HEK293 (cell line): ENCODE results near the gene ZFP57.

Experiments
- CTCF ChIA-PET: fragments of 350-600 bp; formaldehyde crosslinking; extraction: SDS; loops from one replicate; lab custom pipeline; 2021; ENCODE audit warnings: antibody characterized with exemption; lab: Yijun Ruan, JAX
- POLR2A ChIA-PET: fragments of 300-600 bp; formaldehyde crosslinking; extraction: SDS; loops from one replicate; lab custom pipeline; 2020; ENCODE audit warnings: antibody characterized with exemption, inconsistent platforms; lab: Yijun Ruan, JAX
- H3K27ac ChIP-seq: fragments of 200-500 bp; sonication (Bioruptor generic); 2 replicates; pipeline ENCODE4 v1.5.1; 2014; ENCODE audit warnings: low read depth, low read length, control low read depth, inconsistent platforms; ENCODE audit errors: extremely low read depth
- H3K36me3 ChIP-seq, 2 experiments: fragments of 200-500 bp in 1 of 2; sonication (Bioruptor generic) in 1 of 2; 1 replicate in 1 of 2; 2 replicates in 1 of 2; pipeline ENCODE4 v1.5.1; 2014 to 2017; ENCODE audit warnings: inconsistent platforms in 2 of 2, low read length in 2 of 2; ENCODE audit not compliant: control insufficient read depth in 2 of 2, insufficient read depth in 1 of 2
- H3K4me1 ChIP-seq: fragments of 200-500 bp; sonication (Bioruptor generic); 2 replicates; pipeline ENCODE4 v1.5.1; 2014; ENCODE audit warnings: mild to moderate bottlenecking, low read length, inconsistent platforms; ENCODE audit not compliant: control insufficient read depth, insufficient read depth
- H3K4me3 ChIP-seq: 2 replicates; pipeline ENCODE4 v1.5.1; 2011; ENCODE audit warnings: low read depth, mild to moderate bottlenecking, control low read depth, low read length, moderate library complexity
- H3K9me3 ChIP-seq: fragments of 200-500 bp; sonication (Bioruptor generic); 2 replicates; pipeline ENCODE4 v1.5.1; 2014; ENCODE audit warnings: low read depth, low read length, inconsistent platforms; ENCODE audit not compliant: control insufficient read depth, insufficient read depth
- GLI2 ChIP-seq: fragments of 450-650 bp; formaldehyde crosslinking; IDR thresholded peaks from 2 replicates; pipeline ENCODE4; 2017; ENCODE audit warnings: missing biosample characterization, missing genetic modification characterization, low read depth, borderline replicate concordance
- KLF7 ChIP-seq: fragments of 450-650 bp; formaldehyde crosslinking; IDR thresholded peaks from 2 replicates; pipeline ENCODE4 v1.5.1; 2016; ENCODE audit warnings: missing biosample characterization, missing genetic modification characterization, borderline replicate concordance
- ZBTB21 ChIP-seq: fragments of 450-650 bp; formaldehyde crosslinking; IDR thresholded peaks from 2 replicates; pipeline ENCODE4 v1.5.1; 2017; ENCODE audit warnings: missing biosample characterization, missing genetic modification characterization
- ZIC2 ChIP-seq: fragments of 450-650 bp; formaldehyde crosslinking; IDR thresholded peaks from 2 replicates; pipeline ENCODE4 v1.5.1; 2016; ENCODE audit warnings: missing biosample characterization, missing genetic modification characterization
- ZNF544 ChIP-seq: fragments of 450-650 bp; formaldehyde crosslinking; IDR thresholded peaks from 2 replicates; pipeline ENCODE4 v1.5.0; 2017; ENCODE audit warnings: missing biosample characterization, missing genetic modification characterization
- ZNF610 ChIP-seq: fragments of 450-650 bp; formaldehyde crosslinking; IDR thresholded peaks from 2 replicates; pipeline ENCODE4 v1.5.1; 2016; ENCODE audit warnings: missing biosample characterization, missing genetic modification characterization, borderline replicate concordance
- ZNF785 ChIP-seq: fragments of 450-650 bp; formaldehyde crosslinking; IDR thresholded peaks from 2 replicates; pipeline ENCODE4 v1.5.1; 2016; ENCODE audit warnings: missing biosample characterization, missing genetic modification characterization
- ZNF843 ChIP-seq: fragments of 450-650 bp; formaldehyde crosslinking; IDR thresholded peaks from 2 replicates; pipeline ENCODE4 v1.5.1; 2016; ENCODE audit warnings: missing biosample characterization, missing genetic modification characterization
- TF ChIP-seq, protein P1 (sequence below): fragments of 450-650 bp; formaldehyde crosslinking; IDR thresholded peaks from 2 replicates; pipeline ENCODE4 v1.5.1; 2016; ENCODE audit warnings: missing biosample characterization, missing genetic modification characterization, borderline replicate concordance
- TF ChIP-seq, protein P2 (sequence below): fragments of 450-650 bp; formaldehyde crosslinking; conservative IDR thresholded peaks from 2 replicates; pipeline ENCODE4 v1.5.1; 2016; ENCODE audit warnings: low read depth, missing biosample characterization, missing genetic modification characterization
- TF ChIP-seq, protein P3 (sequence below): fragments of 450-650 bp; formaldehyde crosslinking; IDR thresholded peaks from 2 replicates; pipeline ENCODE4 v1.5.1; 2017; ENCODE audit warnings: missing biosample characterization, missing genetic modification characterization
- TF ChIP-seq, protein P4 (sequence below): fragments of 450-650 bp; formaldehyde crosslinking; IDR thresholded peaks from 2 replicates; pipeline ENCODE4 v1.5.1; 2016; ENCODE audit warnings: missing biosample characterization, missing genetic modification characterization
- TF ChIP-seq, protein P5 (sequence below): fragments of 450-650 bp; formaldehyde crosslinking; IDR thresholded peaks from 2 replicates; pipeline ENCODE4 v1.5.1; 2016; ENCODE audit warnings: missing biosample characterization, missing genetic modification characterization, borderline replicate concordance

ZFP57 gene

DNA sequence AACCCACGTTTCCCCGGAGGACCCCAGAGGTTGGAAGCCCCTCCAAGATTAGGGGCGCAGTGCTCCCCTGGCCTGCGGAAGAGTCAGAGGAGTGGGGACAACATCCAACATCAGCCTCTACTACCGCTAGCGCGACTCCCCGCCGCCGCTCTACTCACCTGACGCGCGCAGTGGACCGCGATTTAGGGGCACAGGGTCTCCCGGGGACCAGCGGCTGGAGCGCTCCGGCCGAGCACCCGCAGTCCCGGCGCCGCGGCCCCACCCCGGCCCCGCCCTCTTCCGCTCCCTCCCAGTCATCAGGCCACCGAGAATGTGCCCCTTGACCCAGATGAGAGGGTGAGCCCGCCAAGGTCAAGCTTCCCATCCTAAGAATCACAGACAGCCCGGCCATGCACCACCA is at the start of gene ZFP57:
Gene ZFP57 (minus strand): TSS at position 249 of the 400 bp plus-strand sequence. CDS start 4,149 bp downstream, outside the sequence.
- no peaks in the 10 kb centered on the region for H3K36me3 ChIP-seq
- POLR2A ChIA-PET = no interaction called here
- no peaks in the 10 kb centered on the region for H3K4me1 ChIP-seq
- TF ChIP-seq GLI2 (tag by site-specific recombination) (no peak), ZNF610 (tag by site-specific recombination) (no peak)
- TF ChIP-seq, protein P1, sequence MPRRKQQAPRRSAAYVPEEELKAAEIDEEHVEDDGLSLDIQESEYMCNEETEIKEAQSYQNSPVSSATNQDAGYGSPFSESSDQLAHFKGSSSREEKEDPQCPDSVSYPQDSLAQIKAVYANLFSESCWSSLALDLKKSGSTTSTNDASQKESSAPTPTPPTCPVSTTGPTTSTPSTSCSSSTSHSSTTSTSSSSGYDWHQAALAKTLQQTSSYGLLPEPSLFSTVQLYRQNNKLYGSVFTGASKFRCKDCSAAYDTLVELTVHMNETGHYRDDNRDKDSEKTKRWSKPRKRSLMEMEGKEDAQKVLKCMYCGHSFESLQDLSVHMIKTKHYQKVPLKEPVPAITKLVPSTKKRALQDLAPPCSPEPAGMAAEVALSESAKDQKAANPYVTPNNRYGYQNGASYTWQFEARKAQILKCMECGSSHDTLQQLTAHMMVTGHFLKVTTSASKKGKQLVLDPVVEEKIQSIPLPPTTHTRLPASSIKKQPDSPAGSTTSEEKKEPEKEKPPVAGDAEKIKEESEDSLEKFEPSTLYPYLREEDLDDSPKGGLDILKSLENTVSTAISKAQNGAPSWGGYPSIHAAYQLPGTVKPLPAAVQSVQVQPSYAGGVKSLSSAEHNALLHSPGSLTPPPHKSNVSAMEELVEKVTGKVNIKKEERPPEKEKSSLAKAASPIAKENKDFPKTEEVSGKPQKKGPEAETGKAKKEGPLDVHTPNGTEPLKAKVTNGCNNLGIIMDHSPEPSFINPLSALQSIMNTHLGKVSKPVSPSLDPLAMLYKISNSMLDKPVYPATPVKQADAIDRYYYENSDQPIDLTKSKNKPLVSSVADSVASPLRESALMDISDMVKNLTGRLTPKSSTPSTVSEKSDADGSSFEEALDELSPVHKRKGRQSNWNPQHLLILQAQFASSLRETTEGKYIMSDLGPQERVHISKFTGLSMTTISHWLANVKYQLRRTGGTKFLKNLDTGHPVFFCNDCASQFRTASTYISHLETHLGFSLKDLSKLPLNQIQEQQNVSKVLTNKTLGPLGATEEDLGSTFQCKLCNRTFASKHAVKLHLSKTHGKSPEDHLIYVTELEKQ (tag by site-specific recombination) = no peak
- TF ChIP-seq, protein P2, sequence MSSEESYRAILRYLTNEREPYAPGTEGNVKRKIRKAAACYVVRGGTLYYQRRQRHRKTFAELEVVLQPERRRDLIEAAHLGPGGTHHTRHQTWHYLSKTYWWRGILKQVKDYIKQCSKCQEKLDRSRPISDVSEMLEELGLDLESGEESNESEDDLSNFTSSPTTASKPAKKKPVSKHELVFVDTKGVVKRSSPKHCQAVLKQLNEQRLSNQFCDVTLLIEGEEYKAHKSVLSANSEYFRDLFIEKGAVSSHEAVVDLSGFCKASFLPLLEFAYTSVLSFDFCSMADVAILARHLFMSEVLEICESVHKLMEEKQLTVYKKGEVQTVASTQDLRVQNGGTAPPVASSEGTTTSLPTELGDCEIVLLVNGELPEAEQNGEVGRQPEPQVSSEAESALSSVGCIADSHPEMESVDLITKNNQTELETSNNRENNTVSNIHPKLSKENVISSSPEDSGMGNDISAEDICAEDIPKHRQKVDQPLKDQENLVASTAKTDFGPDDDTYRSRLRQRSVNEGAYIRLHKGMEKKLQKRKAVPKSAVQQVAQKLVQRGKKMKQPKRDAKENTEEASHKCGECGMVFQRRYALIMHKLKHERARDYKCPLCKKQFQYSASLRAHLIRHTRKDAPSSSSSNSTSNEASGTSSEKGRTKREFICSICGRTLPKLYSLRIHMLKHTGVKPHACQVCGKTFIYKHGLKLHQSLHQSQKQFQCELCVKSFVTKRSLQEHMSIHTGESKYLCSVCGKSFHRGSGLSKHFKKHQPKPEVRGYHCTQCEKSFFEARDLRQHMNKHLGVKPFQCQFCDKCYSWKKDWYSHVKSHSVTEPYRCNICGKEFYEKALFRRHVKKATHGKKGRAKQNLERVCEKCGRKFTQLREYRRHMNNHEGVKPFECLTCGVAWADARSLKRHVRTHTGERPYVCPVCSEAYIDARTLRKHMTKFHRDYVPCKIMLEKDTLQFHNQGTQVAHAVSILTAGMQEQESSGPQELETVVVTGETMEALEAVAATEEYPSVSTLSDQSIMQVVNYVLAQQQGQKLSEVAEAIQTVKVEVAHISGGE (tag by site-specific recombination) = no peak
- H3K9me3 ChIP-seq = no peaks in the 10 kb centered on the region
- no peak within 1 kb of the TSS for H3K27ac ChIP-seq
- H3K4me3 ChIP-seq = no peak within 1 kb of the TSS
- CTCF ChIA-PET = interaction anchor here (1.0 to 1.7 kb wide), 3 partner anchors 15 to 31 kb away, joined by 3 to 8 read pairs (median 3); no protein-coding TSS in a partner anchor

DNA sequence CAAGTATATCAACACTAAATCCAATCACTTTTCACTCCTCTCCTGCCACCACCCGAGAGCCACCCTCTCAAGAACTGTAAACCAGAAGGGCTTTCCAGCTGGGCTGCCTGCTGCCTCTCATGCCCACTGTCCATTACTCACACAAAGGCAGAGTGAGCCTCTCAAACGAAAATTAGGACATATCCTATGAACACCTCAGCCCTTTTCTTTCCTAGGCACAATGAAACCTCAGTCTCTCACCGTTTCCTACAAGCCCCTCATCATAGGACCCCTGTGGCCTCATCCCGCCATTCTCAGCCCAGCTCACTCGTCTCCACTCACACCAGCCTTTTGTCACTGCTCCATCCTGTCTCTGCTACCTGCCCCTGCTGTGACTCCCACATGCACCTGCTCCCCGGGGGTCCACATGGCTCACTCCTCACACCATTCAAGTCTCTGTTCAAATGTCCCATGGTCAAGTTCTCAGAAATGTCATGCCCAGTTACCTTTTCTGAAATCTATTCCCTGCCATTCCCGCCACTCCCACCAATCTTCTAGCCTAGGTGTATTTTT is 49.7 kb upstream of the ZFP57 start:
- Histone ChIP-seq H3K9me3 (no peaks in the 10 kb centered on the region), H3K4me1 (no peaks in the 10 kb centered on the region), H3K4me3 (no peak overlapping the region), H3K27ac (no peak overlapping the region), H3K36me3 (peaks cover 11 to 27% of the 10 kb centered on the region in 2 experiments; a peak in 2 of 3 replicates)
- TF ChIP-seq ZNF843 (tag by site-specific recombination) (no peak), ZIC2 (tag by site-specific recombination) (peak; percentile 89)
- ChIA-PET CTCF (interaction anchor here (1.0 to 9.3 kb wide), 4 partner anchors 20 to 92 kb away, joined by 3 to 127 read pairs (median 6); no protein-coding TSS in a partner anchor), POLR2A (no interaction called here)

DNA sequence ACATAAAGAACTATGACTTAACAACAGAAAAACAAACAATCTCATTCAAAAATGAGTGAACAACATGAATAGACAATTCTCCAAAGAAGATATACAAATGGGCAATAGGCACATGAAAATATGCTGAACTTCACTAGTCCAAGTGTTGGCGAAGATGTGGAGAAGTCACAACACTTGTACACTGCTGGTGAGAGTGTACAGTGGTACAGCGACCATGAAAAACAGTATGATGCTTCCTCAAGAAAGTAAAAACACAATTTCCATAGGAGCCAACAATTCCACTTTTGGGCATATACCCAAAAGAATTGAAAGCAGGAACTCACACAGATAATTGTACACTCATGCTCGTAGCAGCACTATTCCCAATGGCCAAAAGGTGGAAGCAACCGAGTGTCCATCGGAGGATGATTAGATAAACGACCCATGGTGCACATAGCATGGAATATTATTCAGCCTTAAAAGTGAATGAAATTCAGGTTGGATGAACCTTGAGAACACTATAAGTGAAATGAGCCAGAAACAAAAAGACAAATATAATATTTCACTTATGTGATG is 48.9 kb upstream of the ZFP57 start:
- H3K4me1 ChIP-seq = no peaks in the 10 kb centered on the region
- no peaks in the 10 kb centered on the region for H3K9me3 ChIP-seq
- ChIA-PET CTCF (interaction anchor here (1.0 kb wide), 2 partner anchors 27 to 93 kb away, joined by 3 to 5 read pairs; no protein-coding TSS in a partner anchor), POLR2A (no interaction called here)
- H3K4me3 ChIP-seq = no peak overlapping the region
- peaks cover 11 to 35% of the 10 kb centered on the region in 2 experiments; a peak in 2 of 3 replicates for H3K36me3 ChIP-seq
- H3K27ac ChIP-seq = no peak overlapping the region
- TF ChIP-seq ZNF843 (tag by site-specific recombination) (no peak), ZBTB21 (tag by site-specific recombination) (no peak), ZNF785 (no peak), KLF7 (no peak), ZNF544 (no peak)
- TF ChIP-seq, protein P3, sequence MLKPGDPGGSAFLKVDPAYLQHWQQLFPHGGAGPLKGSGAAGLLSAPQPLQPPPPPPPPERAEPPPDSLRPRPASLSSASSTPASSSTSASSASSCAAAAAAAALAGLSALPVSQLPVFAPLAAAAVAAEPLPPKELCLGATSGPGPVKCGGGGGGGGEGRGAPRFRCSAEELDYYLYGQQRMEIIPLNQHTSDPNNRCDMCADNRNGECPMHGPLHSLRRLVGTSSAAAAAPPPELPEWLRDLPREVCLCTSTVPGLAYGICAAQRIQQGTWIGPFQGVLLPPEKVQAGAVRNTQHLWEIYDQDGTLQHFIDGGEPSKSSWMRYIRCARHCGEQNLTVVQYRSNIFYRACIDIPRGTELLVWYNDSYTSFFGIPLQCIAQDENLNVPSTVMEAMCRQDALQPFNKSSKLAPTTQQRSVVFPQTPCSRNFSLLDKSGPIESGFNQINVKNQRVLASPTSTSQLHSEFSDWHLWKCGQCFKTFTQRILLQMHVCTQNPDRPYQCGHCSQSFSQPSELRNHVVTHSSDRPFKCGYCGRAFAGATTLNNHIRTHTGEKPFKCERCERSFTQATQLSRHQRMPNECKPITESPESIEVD (tag by site-specific recombination) = no peak
- TF ChIP-seq, protein P4, sequence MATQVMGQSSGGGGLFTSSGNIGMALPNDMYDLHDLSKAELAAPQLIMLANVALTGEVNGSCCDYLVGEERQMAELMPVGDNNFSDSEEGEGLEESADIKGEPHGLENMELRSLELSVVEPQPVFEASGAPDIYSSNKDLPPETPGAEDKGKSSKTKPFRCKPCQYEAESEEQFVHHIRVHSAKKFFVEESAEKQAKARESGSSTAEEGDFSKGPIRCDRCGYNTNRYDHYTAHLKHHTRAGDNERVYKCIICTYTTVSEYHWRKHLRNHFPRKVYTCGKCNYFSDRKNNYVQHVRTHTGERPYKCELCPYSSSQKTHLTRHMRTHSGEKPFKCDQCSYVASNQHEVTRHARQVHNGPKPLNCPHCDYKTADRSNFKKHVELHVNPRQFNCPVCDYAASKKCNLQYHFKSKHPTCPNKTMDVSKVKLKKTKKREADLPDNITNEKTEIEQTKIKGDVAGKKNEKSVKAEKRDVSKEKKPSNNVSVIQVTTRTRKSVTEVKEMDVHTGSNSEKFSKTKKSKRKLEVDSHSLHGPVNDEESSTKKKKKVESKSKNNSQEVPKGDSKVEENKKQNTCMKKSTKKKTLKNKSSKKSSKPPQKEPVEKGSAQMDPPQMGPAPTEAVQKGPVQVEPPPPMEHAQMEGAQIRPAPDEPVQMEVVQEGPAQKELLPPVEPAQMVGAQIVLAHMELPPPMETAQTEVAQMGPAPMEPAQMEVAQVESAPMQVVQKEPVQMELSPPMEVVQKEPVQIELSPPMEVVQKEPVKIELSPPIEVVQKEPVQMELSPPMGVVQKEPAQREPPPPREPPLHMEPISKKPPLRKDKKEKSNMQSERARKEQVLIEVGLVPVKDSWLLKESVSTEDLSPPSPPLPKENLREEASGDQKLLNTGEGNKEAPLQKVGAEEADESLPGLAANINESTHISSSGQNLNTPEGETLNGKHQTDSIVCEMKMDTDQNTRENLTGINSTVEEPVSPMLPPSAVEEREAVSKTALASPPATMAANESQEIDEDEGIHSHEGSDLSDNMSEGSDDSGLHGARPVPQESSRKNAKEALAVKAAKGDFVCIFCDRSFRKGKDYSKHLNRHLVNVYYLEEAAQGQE (tag by site-specific recombination) = no peak
- TF ChIP-seq, protein P5, sequence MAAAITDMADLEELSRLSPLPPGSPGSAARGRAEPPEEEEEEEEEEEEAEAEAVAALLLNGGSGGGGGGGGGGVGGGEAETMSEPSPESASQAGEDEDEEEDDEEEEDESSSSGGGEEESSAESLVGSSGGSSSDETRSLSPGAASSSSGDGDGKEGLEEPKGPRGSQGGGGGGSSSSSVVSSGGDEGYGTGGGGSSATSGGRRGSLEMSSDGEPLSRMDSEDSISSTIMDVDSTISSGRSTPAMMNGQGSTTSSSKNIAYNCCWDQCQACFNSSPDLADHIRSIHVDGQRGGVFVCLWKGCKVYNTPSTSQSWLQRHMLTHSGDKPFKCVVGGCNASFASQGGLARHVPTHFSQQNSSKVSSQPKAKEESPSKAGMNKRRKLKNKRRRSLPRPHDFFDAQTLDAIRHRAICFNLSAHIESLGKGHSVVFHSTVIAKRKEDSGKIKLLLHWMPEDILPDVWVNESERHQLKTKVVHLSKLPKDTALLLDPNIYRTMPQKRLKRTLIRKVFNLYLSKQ = no peak
